Measurements from ENCODE around the gene MS4A14. TPM values are rescaled to one million over a fixed set of nuclear protein-coding genes. Genes with fewer than 3 reads are reported as not detected.

The MS4A14 gene
- total RNA-seq, 2 donors from 2014 or later = 0.23 to 6.1 TPM

- DNase-seq (ENCODE audit: low spot score) = no peak
- Histone ChIP-seq H3K27me3 (replicated peaks; ENCODE audit: insufficient read depth) (no peaks in the 10 kb centered on the region), H3K27ac (no peak overlapping the region), H3K4me3 (no peak overlapping the region), H3K4me1 (replicated peaks) (no peaks in the 10 kb centered on the region), H3K9me3 (no peaks in the 10 kb centered on the region), H3K36me3 (no peaks in the 10 kb centered on the region)
- intact Hi-C loops (cut with DNase I) = no loop called here
- TF ChIP-seq POLR2A (IDR thresholded peaks at IDR 0.05) (no peak), POLR2AphosphoS5 (IDR thresholded peaks at IDR 0.05) (no peak)
- TF ChIP-seq, protein P1, sequence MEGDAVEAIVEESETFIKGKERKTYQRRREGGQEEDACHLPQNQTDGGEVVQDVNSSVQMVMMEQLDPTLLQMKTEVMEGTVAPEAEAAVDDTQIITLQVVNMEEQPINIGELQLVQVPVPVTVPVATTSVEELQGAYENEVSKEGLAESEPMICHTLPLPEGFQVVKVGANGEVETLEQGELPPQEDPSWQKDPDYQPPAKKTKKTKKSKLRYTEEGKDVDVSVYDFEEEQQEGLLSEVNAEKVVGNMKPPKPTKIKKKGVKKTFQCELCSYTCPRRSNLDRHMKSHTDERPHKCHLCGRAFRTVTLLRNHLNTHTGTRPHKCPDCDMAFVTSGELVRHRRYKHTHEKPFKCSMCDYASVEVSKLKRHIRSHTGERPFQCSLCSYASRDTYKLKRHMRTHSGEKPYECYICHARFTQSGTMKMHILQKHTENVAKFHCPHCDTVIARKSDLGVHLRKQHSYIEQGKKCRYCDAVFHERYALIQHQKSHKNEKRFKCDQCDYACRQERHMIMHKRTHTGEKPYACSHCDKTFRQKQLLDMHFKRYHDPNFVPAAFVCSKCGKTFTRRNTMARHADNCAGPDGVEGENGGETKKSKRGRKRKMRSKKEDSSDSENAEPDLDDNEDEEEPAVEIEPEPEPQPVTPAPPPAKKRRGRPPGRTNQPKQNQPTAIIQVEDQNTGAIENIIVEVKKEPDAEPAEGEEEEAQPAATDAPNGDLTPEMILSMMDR (IDR thresholded peaks at IDR 0.05) = no peak
These were observed 58.0 kb downstream of the MS4A14 start for GRCh38 chr11:60454212-60454611.

DNA sequence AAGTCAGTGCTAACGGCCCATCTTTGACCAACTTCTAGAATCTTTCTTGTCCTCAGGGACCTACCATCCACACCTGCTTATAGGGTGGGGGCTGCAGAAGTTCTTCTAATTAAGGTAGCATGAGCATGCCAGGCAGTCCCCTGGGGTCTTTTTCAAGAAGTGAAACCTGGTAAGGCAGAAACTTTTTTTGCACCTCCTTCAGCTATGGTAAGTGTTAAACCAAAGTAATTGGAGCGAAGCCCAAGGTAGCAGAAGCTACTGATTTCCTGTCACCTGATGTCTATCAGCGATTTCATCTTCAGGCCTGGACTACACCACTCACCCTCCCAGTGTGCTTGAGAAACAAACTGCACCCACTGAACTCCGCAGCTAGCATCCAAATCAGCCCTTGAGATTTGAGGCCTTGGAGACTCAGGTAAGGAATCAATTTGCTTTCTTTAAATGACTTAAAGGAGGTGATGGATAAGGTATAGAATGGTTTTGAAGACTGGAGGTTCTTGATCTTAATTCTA lies 59.3 kb downstream of the MS4A14 start, which contains the start of gene MS4A1:
TSS of gene MS4A1 (plus strand) at position 317 of the 512 bp plus-strand sequence. CDS start 6,528 bp downstream, outside the sequence.
- Histone ChIP-seq H3K27ac (no peak within 1 kb of the TSS), H3K36me3 (no peaks in the 10 kb centered on the region), H3K27me3 (replicated peaks; ENCODE audit: insufficient read depth) (no peaks in the 10 kb centered on the region), H3K4me3 (no peak within 1 kb of the TSS), H3K9me3 (no peaks in the 10 kb centered on the region), H3K4me1 (replicated peaks) (no peaks in the 10 kb centered on the region)
- DNase-seq (ENCODE audit: low spot score) = no peak
- TF ChIP-seq, protein P1 (IDR thresholded peaks at IDR 0.05) = no peak
- no peak for TF ChIP-seq POLR2A (IDR thresholded peaks at IDR 0.05)
- no peak for TF ChIP-seq POLR2AphosphoS5 (IDR thresholded peaks at IDR 0.05)
- intact Hi-C loops (cut with DNase I) = no loop called here
- 77% methylated on average over 4 of the region's 4 CpGs for WGBS

DNA sequence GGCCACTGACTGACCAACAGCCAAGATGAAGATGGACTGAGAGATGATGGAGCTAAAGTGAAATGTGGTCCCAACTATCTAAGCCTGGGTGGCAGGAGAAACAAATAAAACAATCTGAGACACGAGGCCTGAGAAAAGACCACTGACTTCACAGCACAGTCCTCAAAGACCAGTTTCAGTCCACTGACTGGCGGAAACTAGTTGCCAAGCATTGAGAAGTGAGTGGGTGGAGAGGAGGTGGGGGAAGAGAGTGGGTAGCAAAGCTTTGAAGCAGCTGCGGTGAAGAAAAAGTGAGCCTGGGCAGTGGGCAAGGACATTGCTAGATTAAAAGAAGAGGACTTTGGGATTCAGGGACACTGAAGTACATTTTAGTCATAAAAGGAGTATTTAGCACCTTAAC lies 61.3 kb downstream of the MS4A14 start:
- no peaks in the 10 kb centered on the region for H3K4me1 ChIP-seq (replicated peaks)
- intact Hi-C loops (cut with DNase I) = no loop called here
- no peaks in the 10 kb centered on the region for H3K36me3 ChIP-seq
- no peaks in the 10 kb centered on the region for H3K9me3 ChIP-seq
- no peaks in the 10 kb centered on the region for H3K27me3 ChIP-seq (replicated peaks; ENCODE audit: insufficient read depth)
- DNase-seq (ENCODE audit: low spot score) = no peak
- 66% methylated on average over 3 of the region's 3 CpGs for WGBS
- no peak overlapping the region for H3K4me3 ChIP-seq
- H3K27ac ChIP-seq = no peak overlapping the region
- TF ChIP-seq POLR2AphosphoS5 (IDR thresholded peaks at IDR 0.05) (no peak), POLR2A (IDR thresholded peaks at IDR 0.05) (no peak)
- TF ChIP-seq, protein P1 (IDR thresholded peaks at IDR 0.05) = no peak

GRCh38 chr11:60459345-60459744 lies 63.1 kb downstream of the MS4A14 start:
- WGBS = 88% methylated on average over 1 of the region's 1 CpG
- H3K27me3 ChIP-seq (replicated peaks; ENCODE audit: insufficient read depth) = no peaks in the 10 kb centered on the region
- intact Hi-C loops (cut with DNase I) = no loop called here
- TF ChIP-seq POLR2A (IDR thresholded peaks at IDR 0.05) = no peak
- TF ChIP-seq POLR2AphosphoS5 (IDR thresholded peaks at IDR 0.05) = no peak
- TF ChIP-seq, protein P1 (IDR thresholded peaks at IDR 0.05) = no peak
- H3K9me3 ChIP-seq = no peaks in the 10 kb centered on the region
- H3K4me3 ChIP-seq = no peak overlapping the region
- DNase-seq (ENCODE audit: low spot score) = no peak
- H3K36me3 ChIP-seq = no peaks in the 10 kb centered on the region
- H3K4me1 ChIP-seq (replicated peaks) = no peaks in the 10 kb centered on the region
- H3K27ac ChIP-seq = no peak overlapping the region

Other genes starting within 250 kb of the MS4A14 start
- gene MS4A6A, start 213.4 kb upstream of the MS4A14 start, total RNA-seq = 10 to 100 TPM; 13.4 to 44.1 TPM
- gene MS4A4E, start 153.3 kb upstream of the MS4A14 start, total RNA-seq = 1 to 10 TPM in 1 of 2 donors, not detected in 1; 1.5 TPM
- gene MS4A4A, start 115.8 kb upstream of the MS4A14 start, total RNA-seq = 10 to 100 TPM in 1 of 2 donors, 1 to 10 TPM in 1; 2.1 to 10.6 TPM
- gene MS4A6E, start 69.2 kb upstream of the MS4A14 start, total RNA-seq = 1 to 10 TPM in 1 of 2 donors, not detected in 1; 1.4 TPM
- 1 to 10 TPM; 3.7 to 7.6 TPM for gene MS4A7, start 17.9 kb upstream of the MS4A14 start, total RNA-seq
- gene MS4A5, start 33.1 kb downstream of the MS4A14 start, total RNA-seq = 1 to 10 TPM in 1 of 2 donors, not detected in 1; 9.1 TPM
- not detected for gene MS4A1, start 59.4 kb downstream of the MS4A14 start, total RNA-seq
- gene MS4A12, start 96.3 kb downstream of the MS4A14 start, total RNA-seq = not detected
- gene MS4A13, start 118.9 kb downstream of the MS4A14 start, total RNA-seq = not detected

All from prostate gland (tissue), 2 donors.